ENCODE measurements around the gene PTTG2.

GRCh38 chr4:37927434-37927833 is 32.8 kb upstream of the PTTG2 start:
- TF ChIP-seq CTCF (IDR thresholded peaks at IDR 0.05) (no peak), POLR2A (IDR thresholded peaks at IDR 0.05) (no peak)
